Inferior parietal cortex (tissue), 1 donor: ENCODE results near the gene PRKAG1.

Source experiments
- DNase-seq: peaks from one replicate; pipeline ENCODE4 v3.0.0-alpha.2; 2016; ENCODE audit errors: extremely low spot score

PRKAG1 gene

DNA sequence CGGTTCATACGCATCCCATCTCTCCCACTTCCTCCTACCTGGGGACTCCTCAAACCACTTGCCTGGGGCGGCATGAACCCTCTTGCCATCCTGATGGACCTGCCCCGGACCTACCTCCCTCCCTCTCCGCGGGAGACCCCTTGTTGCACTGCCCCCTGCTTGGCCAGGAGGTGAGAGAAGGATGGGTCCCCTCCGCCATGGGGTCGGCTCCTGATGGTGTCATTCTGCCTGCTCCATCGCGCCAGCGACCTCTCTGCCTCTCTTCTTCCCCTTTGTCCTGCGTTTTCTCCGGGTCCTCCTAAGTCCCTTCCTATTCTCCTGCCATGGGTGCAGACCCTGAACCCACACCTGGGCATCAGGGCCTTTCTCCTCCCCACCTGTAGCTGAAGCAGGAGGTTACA lies 36.8 kb downstream of the PRKAG1 start:
- no peak for DNase-seq

DNA sequence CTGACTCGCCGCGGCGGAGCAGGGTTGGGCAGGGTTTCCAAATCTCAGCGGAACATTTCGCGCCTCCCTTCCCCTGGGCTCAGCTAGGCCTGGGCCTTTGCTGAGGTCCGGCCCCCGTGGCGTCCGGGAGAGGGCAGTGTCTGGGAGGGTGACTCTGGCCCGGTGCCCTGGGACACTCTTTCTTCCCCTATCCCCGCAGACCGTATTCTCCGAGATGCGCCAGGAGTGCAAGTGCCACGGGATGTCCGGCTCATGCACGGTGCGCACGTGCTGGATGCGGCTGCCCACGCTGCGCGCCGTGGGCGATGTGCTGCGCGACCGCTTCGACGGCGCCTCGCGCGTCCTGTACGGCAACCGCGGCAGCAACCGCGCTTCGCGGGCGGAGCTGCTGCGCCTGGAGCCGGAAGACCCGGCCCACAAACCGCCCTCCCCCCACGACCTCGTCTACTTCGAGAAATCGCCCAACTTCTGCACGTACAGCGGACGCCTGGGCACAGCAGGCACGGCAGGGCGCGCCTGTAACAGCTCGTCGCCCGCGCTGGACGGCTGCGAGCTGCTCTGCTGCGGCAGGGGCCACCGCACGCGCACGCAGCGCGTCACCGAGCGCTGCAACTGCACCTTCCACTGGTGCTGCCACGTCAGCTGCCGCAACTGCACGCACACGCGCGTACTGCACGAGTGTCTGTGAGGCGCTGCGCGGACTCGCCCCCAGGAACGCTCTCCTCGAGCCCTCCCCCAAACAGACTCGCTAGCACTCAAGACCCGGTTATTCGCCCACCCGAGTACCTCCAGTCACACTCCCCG lies 37.4 kb downstream of the PRKAG1 start:
- DNase-seq, result no peak

- DNase-seq, result no peak
Measured at GRCh38 chr12:48980389-48980952, 38.1 kb downstream of the PRKAG1 start.

DNA sequence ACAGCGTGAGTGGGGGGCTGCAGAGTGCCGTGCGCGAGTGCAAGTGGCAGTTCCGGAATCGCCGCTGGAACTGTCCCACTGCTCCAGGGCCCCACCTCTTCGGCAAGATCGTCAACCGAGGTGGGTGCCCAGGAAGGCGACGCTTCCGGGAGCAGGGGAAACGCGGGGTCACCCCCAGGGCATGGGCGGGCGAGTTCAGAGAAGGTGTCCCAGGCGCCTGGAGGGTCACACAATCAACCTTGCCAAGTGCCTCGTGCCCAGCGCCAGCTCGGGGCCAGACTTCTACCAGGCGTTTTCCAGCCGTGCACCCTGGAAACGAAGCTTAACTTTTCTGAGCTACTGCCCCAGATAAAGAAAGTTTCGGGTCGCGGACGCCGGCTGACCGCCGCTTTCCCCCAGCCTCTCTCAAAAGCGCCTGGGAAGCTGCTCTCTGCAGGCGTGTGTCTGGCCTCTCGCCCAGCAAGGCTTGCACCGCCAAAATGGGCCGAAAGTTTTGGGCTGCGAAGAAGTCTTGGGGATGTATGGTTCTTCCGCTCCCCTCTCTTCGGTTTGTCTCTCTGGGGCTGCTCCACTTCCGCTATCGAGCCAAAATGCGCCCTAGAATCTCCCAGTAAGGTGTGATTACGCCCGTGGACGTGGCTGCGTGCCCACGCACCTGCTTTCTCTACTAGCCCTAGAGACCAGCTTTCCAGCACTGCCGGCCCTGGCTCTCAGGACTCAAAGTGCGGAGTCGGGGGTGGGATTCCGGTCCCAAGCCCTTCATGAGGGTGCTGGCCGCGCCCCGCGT lies 38.8 kb downstream of the PRKAG1 start:
- no peak for DNase-seq

GRCh38 chr12:48978741-48979601 lies 39.6 kb downstream of the PRKAG1 start:
- DNase-seq, result no peak

DNA sequence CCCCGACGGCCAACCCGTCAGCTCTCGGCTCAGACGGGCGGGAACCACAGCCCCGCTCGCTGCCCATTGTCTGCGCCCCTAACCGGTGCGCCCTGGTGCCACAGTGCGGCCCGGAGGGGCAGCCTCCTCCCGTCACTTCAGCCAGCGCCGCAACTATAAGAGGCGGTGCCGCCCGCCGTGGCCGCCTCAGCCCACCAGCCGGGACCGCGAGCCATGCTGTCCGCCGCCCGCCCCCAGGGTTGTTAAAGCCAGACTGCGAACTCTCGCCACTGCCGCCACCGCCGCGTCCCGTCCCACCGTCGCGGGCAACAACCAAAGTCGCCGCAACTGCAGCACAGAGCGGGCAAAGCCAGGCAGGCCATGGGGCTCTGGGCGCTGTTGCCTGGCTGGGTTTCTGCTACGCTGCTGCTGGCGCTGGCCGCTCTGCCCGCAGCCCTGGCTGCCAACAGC lies 40.3 kb downstream of the PRKAG1 start, which contains the start of gene WNT1:
Gene WNT1, plus strand, starts transcription at position 32 of the 450 bp plus-strand sequence. Its CDS starts 329 bp downstream, at position 361.
- DNase-seq, result no peak

- DNase-seq, result no peak
Measured at GRCh38 chr12:48977290-48978281, 41.0 kb downstream of the PRKAG1 start.

GRCh38 chr12:48973941-48974673 lies 44.5 kb downstream of the PRKAG1 start:
- no peak for DNase-seq

GRCh38 chr12:48973531-48973930 lies 45.0 kb downstream of the PRKAG1 start:
- DNase-seq, result no peak

- no peak for DNase-seq
Measured at GRCh38 chr12:48972952-48973483, 45.6 kb downstream of the PRKAG1 start.

DNA sequence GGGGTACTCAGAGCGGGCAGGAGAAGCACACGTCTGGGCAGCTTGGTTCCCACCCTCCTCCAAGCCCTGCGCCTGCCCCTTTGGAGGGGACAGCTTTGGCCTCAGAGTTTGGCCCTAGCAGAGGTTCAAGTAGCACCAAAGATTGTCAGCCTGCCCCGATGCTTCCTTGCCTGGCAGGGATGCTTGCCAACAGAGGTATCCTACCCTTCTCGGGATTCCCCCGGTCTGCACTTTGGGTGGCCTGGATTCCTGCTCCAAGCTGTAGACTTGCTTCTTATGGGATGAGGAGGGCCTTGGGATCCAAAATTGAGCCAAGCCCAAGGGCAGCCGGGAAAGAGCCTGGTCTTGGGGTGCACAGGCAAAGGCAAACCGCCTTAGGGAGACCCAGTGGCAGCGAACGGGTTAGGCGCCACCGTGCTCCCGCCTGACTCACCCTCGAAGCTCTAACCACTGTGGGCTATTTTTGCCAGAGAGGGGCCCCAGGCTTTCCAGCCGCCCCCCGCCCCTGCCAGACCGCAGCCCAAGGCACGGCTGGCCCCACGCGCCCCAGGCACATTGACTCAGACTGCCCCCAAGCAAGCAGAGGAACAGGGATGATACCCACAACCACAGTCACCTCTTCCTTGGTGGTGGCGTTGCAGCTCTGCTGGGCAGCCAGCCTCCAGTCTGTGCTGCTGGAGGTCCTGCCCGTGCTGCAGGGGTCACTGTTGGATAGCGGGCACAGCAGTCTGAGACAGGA lies 46.2 kb downstream of the PRKAG1 start:
- no peak for DNase-seq

GRCh38 chr12:48970702-48971334 lies 47.8 kb downstream of the PRKAG1 start:
- no peak for DNase-seq

DNA sequence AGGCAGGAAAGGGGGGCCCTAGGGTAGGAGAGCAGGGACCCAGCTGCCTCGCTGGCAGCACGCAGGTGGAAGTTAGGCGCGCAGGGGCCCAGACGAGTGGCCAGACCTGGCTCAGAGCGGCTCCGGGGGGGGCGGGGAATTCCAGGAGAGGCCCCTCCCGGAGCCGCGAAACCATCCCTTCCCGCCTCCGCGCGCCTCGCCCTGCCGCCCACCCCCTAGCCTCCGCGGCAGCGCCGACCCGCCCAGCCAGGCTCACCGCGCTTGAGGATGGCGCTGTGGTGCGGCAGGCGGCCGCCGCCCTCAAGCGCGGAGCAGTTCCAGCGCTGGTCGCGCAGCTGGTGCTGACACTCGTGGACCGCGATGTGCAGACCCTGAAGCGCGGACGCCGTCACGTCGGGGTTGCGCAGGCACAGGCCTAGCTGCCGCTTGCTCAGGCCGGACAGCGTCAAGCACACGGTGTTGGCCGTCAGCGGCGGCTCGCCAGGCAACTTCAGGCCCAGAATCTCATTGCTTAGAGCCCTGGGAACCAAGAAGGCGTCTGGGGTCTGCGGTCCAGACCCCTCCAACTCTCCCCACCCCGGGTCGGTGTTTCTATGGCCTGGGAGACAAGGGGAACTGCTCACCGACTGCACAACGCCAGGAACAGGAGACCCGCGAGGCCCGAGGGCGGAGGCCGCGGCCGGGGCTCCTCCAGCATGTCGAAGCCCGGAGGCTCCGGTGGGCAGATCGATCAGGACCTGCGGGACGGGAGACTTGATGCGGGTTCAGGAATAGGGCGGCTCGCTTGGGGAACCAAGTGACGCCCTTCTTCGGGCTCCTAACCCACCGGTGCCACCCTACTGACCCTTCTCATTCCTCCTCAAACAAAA lies 48.5 kb downstream of the PRKAG1 start:
- no peak for DNase-seq

GRCh38 chr12:48969160-48969771 lies 49.3 kb downstream of the PRKAG1 start:
- DNase-seq, result no peak

- DNase-seq, result no peak
Measured at GRCh38 chr12:48968467-48968866, 50.1 kb downstream of the PRKAG1 start.

- no peak for DNase-seq
Measured at GRCh38 chr12:48967991-48968390, 50.6 kb downstream of the PRKAG1 start.
